H9 (cell line): ENCODE measurements around the gene FUS. TPM values are rescaled to one million over a fixed set of nuclear protein-coding genes. Genes with fewer than 3 reads are reported as not detected.
A peak's percentile ranks its signal among the peaks of the same experiment; 100 is the strongest.

Experiments
- DNase-seq: peaks from one replicate; pipeline ENCODE4 v3.0.0-alpha.2; 2017
- H2AFZ ChIP-seq: one replicate; pipeline ENCODE4 v1.6.1; 2013; ENCODE audit warnings: mild to moderate bottlenecking, low read length, control low read depth, moderate library complexity
- H2AK5ac ChIP-seq: 2 replicates; pipeline ENCODE4 v1.6.1; 2013; ENCODE audit warnings: low read length, control low read depth, mixed read lengths; ENCODE audit not compliant: insufficient read length
- H2BK120ac ChIP-seq: one replicate; pipeline ENCODE4 v1.6.1; 2013; ENCODE audit warnings: low read depth, mild to moderate bottlenecking, low read length, control low read depth, inconsistent platforms; ENCODE audit not compliant: poor library complexity, severe bottlenecking
- H2BK12ac ChIP-seq: 2 replicates; pipeline ENCODE4 v1.6.1; 2013; ENCODE audit warnings: low read length, control low read depth, mixed read lengths, low read depth; ENCODE audit not compliant: insufficient read length
- H2BK15ac ChIP-seq: 2 replicates; pipeline ENCODE4 v1.6.1; 2013; ENCODE audit warnings: low read depth, low read length, control low read depth
- H2BK20ac ChIP-seq: one replicate; pipeline ENCODE4 v1.6.1; 2013; ENCODE audit warnings: low read depth, mild to moderate bottlenecking, low read length, control low read depth, inconsistent platforms; ENCODE audit not compliant: poor library complexity, severe bottlenecking
- H2BK5ac ChIP-seq: 2 replicates; pipeline ENCODE4 v1.6.1; 2013; ENCODE audit warnings: low read length, control low read depth, mixed read lengths; ENCODE audit not compliant: insufficient read length
- H3K14ac ChIP-seq: 2 replicates; pipeline ENCODE4 v1.6.1; 2013; ENCODE audit warnings: low read length, control low read depth; ENCODE audit not compliant: insufficient read depth
- H3K18ac ChIP-seq: 2 replicates; pipeline ENCODE4 v1.6.1; 2013; ENCODE audit warnings: low read depth, mild to moderate bottlenecking, mixed read lengths, low read length, control low read depth; ENCODE audit not compliant: insufficient read length
- H3K23ac ChIP-seq: 2 replicates; pipeline ENCODE4 v1.6.1; 2013; ENCODE audit warnings: low read length, control low read depth, mixed read lengths, low read depth; ENCODE audit not compliant: insufficient read length
- H3K23me2 ChIP-seq: 2 replicates; pipeline ENCODE4 v1.6.1; 2013; ENCODE audit warnings: low read depth, mild to moderate bottlenecking, mixed read lengths, low read length, control low read depth; ENCODE audit not compliant: insufficient read length, poor library complexity, severe bottlenecking
- H3K27ac ChIP-seq: 2 replicates; pipeline ENCODE4 v1.5.1; 2013; ENCODE audit warnings: low read length, control low read depth, mixed read lengths, low read depth; ENCODE audit not compliant: insufficient read length
- H3K27me3 ChIP-seq: 2 replicates; pipeline ENCODE4 v1.6.1; 2013; ENCODE audit warnings: low read length, control low read depth, inconsistent platforms; ENCODE audit not compliant: insufficient read depth
- H3K4ac ChIP-seq: 2 replicates; pipeline ENCODE4 v1.6.1; 2013; ENCODE audit warnings: low read depth, mild to moderate bottlenecking, control low read depth, inconsistent platforms, low read length, moderate library complexity
- H3K4me1 ChIP-seq: 2 replicates; pipeline ENCODE4 v1.6.1; 2013; ENCODE audit warnings: low read length, control low read depth, inconsistent platforms; ENCODE audit not compliant: insufficient read depth
- H3K4me2 ChIP-seq: 2 replicates; pipeline ENCODE4 v1.6.1; 2013; ENCODE audit warnings: low read length, control low read depth, mixed read lengths; ENCODE audit not compliant: insufficient read length, insufficient read depth
- H3K56ac ChIP-seq: 2 replicates; pipeline ENCODE4 v1.6.1; 2013; ENCODE audit warnings: low read depth, mild to moderate bottlenecking, mixed read lengths, low read length, control low read depth; ENCODE audit not compliant: insufficient read length
- H3K79me1 ChIP-seq: 2 replicates; pipeline ENCODE4 v1.6.1; 2013; ENCODE audit warnings: low read depth, mild to moderate bottlenecking, moderate library complexity, low read length, control low read depth, inconsistent platforms; ENCODE audit not compliant: insufficient read depth, poor library complexity, severe bottlenecking
- H3K79me2 ChIP-seq: 2 replicates; pipeline ENCODE4 v1.6.1; 2013; ENCODE audit warnings: low read length, control low read depth, inconsistent platforms; ENCODE audit not compliant: insufficient read depth
- H3K9ac ChIP-seq: 2 replicates; pipeline ENCODE4 v1.6.1; 2013; ENCODE audit warnings: low read length, control low read depth, mixed read lengths; ENCODE audit not compliant: insufficient read length; ENCODE audit errors: extremely low read depth
- H3K9me3 ChIP-seq: one replicate; pipeline ENCODE4 v1.6.1; 2013; ENCODE audit warnings: low read depth, low read length, inconsistent platforms; ENCODE audit not compliant: control insufficient read depth
- H3T11ph ChIP-seq: one replicate; pipeline ENCODE4 v1.6.1; 2013; ENCODE audit warnings: mild to moderate bottlenecking, low read length, control low read depth, inconsistent platforms
- H4K20me1 ChIP-seq: one replicate; pipeline ENCODE4 v1.6.1; 2013; ENCODE audit not compliant: control insufficient read depth, insufficient read length, insufficient read depth
- H4K5ac ChIP-seq: 2 replicates; pipeline ENCODE4 v1.6.1; 2013; ENCODE audit warnings: low read depth, mild to moderate bottlenecking, mixed read lengths, low read length, control low read depth; ENCODE audit not compliant: insufficient read length
- H4K8ac ChIP-seq: replicated peaks from 2 replicates; pipeline ENCODE4 v1.6.1; 2013; ENCODE audit warnings: low read length, control low read depth, mixed read lengths, low read depth; ENCODE audit not compliant: insufficient read length
- H4K91ac ChIP-seq: 2 replicates; pipeline ENCODE4 v1.6.1; 2013; ENCODE audit warnings: low read depth, mild to moderate bottlenecking, moderate library complexity, mixed read lengths, low read length, control low read depth; ENCODE audit not compliant: insufficient read length
- H3K27ac Mint-ChIP-seq, 3 experiments: 2 replicates in 2 of 3; 3 replicates in 1 of 3; pipeline ENCODE4 v1.8.0; 2020 to 2021; ENCODE audit warnings: mixed read lengths in 3 of 3, mild to moderate bottlenecking in 1 of 3, moderate library complexity in 1 of 3
- H3K27me3 Mint-ChIP-seq: 2 replicates; pipeline ENCODE4 v1.8.0; 2021; ENCODE audit warnings: low read depth, mild to moderate bottlenecking, moderate library complexity, mixed read lengths
- H3K36me3 Mint-ChIP-seq, 3 experiments: 2 replicates in 2 of 3; 3 replicates in 1 of 3; pipeline ENCODE4 v1.8.0; 2020 to 2021; ENCODE audit warnings: low read depth in 3 of 3, mixed read lengths in 3 of 3; ENCODE audit not compliant: insufficient read depth in 1 of 3
- H3K4me1 Mint-ChIP-seq, 2 experiments: 2 replicates each; pipeline ENCODE4 v1.8.0; 2020; ENCODE audit warnings: mixed read lengths in 2 of 2
- H3K4me3 Mint-ChIP-seq, 2 experiments: 2 replicates in 1 of 2; 3 replicates in 1 of 2; pipeline ENCODE4 v1.8.0; 2020 to 2021; ENCODE audit warnings: mild to moderate bottlenecking in 2 of 2, mixed read lengths in 2 of 2, moderate library complexity in 1 of 2
- H3K9me3 Mint-ChIP-seq, 2 experiments: 2 replicates in 1 of 2; 3 replicates in 1 of 2; pipeline ENCODE4 v1.8.0; 2020; ENCODE audit warnings: mild to moderate bottlenecking in 2 of 2, mixed read lengths in 2 of 2, moderate library complexity in 1 of 2
- WGBS: extraction: QIAGEN DNeasy Blood & Tissue Kit; methylation state at CpG from one replicate; pipeline ENCODE4 v1.1.7; 2013; ENCODE audit warnings: missing lambda C conversion rate, low lambda C conversion rate, mixed read lengths; ENCODE audit not compliant: insufficient read length; ENCODE audit errors: extremely low coverage; 5-methylcytosine and 5-hydroxymethylcytosine counted together
- total RNA-seq: library from RNA; stranded (reverse); gene quantifications from 2 replicates; pipeline ENCODE4 v1.2.1, GENCODE V29; 2021
- TF ChIP-seq, protein P1 (sequence below): fragments of 200-600 bp; sonication (generic); conservative IDR thresholded peaks from 3 replicates; pipeline ENCODE4 v1.8.0; 2021; ENCODE audit warnings: antibody characterized with exemption, mild to moderate bottlenecking

Gene FUS
- total RNA-seq, 1 experiment from 2014 or later = 1,034 TPM

DNA sequence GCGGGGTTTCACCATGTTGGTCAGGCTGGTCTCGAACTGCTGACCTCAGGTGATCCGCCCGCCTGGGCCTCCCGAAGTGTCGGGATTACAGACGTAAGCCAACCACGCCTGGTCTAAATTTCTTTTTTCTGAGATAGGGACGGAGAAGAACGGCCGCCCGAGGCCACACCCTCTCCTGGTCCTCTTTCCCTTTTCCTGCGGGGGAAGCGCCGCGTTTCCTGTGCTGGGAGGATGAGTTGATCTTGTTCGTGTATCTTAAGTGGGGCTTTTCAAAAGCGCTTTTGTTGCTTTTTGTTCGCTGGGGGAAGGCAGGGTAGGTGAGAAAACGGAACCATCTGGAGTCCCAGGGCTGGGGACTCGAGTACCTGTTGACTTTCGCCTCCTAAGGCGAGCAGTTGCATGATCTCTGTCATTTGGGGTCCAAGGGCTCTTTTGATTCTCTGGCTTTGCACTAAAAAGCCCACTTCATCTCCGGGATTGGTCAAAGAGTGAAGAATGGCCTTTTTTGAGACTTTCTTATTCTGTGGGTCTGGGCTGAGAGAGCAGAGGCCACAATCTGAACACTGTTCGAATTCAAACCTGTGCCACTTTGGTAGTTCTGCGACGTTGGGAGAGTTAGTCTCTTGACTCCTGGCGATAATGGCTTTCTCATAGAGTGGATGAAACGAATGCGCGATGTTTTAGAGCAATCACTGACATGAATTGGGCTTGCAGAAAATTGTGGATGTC, 1.3 kb downstream of the FUS start:
- no peak overlapping the region for H4K91ac ChIP-seq
- DNase-seq = no peak
- H4K5ac ChIP-seq = no peak overlapping the region
- WGBS = no CpG with 5 or more reads among the region's 31 CpGs
- no peaks in the 10 kb centered on the region for H3K27me3 ChIP-seq
- no peak overlapping the region for H3K27ac ChIP-seq
- peaks cover 36 to 42% of the 10 kb centered on the region in 2 experiments for H3K4me1 Mint-ChIP-seq
- H2BK5ac ChIP-seq = no peak overlapping the region
- TF ChIP-seq, protein P1, sequence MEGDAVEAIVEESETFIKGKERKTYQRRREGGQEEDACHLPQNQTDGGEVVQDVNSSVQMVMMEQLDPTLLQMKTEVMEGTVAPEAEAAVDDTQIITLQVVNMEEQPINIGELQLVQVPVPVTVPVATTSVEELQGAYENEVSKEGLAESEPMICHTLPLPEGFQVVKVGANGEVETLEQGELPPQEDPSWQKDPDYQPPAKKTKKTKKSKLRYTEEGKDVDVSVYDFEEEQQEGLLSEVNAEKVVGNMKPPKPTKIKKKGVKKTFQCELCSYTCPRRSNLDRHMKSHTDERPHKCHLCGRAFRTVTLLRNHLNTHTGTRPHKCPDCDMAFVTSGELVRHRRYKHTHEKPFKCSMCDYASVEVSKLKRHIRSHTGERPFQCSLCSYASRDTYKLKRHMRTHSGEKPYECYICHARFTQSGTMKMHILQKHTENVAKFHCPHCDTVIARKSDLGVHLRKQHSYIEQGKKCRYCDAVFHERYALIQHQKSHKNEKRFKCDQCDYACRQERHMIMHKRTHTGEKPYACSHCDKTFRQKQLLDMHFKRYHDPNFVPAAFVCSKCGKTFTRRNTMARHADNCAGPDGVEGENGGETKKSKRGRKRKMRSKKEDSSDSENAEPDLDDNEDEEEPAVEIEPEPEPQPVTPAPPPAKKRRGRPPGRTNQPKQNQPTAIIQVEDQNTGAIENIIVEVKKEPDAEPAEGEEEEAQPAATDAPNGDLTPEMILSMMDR = no peak
- no peak overlapping the region for H2BK15ac ChIP-seq
- H4K8ac ChIP-seq = no peak overlapping the region
- no peak overlapping the region for H3K14ac ChIP-seq
- no peak overlapping the region for H2BK20ac ChIP-seq
- no peak overlapping the region for H2AFZ ChIP-seq
- peaks cover 0 to 2% of the 10 kb centered on the region in 2 experiments; a peak in 2 of 5 replicates for H3K9me3 Mint-ChIP-seq
- H3K4me3 Mint-ChIP-seq = peak overlapping the region; percentile 97 to 99
- H3K23me2 ChIP-seq = peaks cover 9% of the 10 kb centered on the region
- H3K36me3 Mint-ChIP-seq = peaks cover 53 to 56% (median 54%) of the 10 kb centered on the region in 3 experiments
- H3K27me3 Mint-ChIP-seq = peaks cover 2% of the 10 kb centered on the region
- peak overlapping the region; percentile 92 to 100 (median 100) for H3K27ac Mint-ChIP-seq
- peak overlapping the region; percentile 97 for H3K9ac ChIP-seq
- no peak overlapping the region for H3K23ac ChIP-seq
- H3K4ac ChIP-seq = no peak overlapping the region
- no peak overlapping the region for H2BK120ac ChIP-seq
- H3K56ac ChIP-seq = no peak overlapping the region
- H2BK12ac ChIP-seq = no peak overlapping the region
- H3K9me3 ChIP-seq = no peaks in the 10 kb centered on the region
- H3K79me2 ChIP-seq = peaks cover 39% of the 10 kb centered on the region
- H3K18ac ChIP-seq = no peak overlapping the region
- H3K4me1 ChIP-seq = no peaks in the 10 kb centered on the region; the same call in 1 of the 2 replicates
- H3K4me2 ChIP-seq = peak overlapping the region; percentile 87
- no peak overlapping the region for H2AK5ac ChIP-seq
- peaks cover 11% of the 10 kb centered on the region for H3K79me1 ChIP-seq
- H3T11ph ChIP-seq = no peak overlapping the region
- H4K20me1 ChIP-seq = no peaks in the 10 kb centered on the region
